GM12878 (cell line): ENCODE data around the gene GZF1. TPM values are rescaled to one million over a fixed set of nuclear protein-coding genes. Genes with fewer than 3 reads are reported as not detected.

Experiments used
- ATAC-seq: fragments of 200-7000 bp; cut with Tn5 transposase; 3 replicates; pipeline ENCODE4 v1.9.1; 2020; ENCODE audit warnings: mild to moderate bottlenecking, moderate library complexity
- BruUV-seq: library from RNA; stranded (reverse); fragments of 400-500 nt; replicated peaks from 2 replicates; lab custom pipeline; 2021; lab: Mats Ljungman, UMichigan
- CTCF ChIA-PET: fragments of 300-600 bp; sonication (Branson Sonifier 250); formaldehyde crosslinking; extraction: SDS; loops from one replicate; lab custom pipeline; 2021; ENCODE audit warnings: inconsistent platforms; lab: Yijun Ruan, JAX
- POLR2A ChIA-PET: fragments of 350-600 bp; formaldehyde crosslinking; extraction: SDS; loops from one replicate; lab custom pipeline; 2021; ENCODE audit warnings: inconsistent platforms; lab: Charles Lee
- RAD21 ChIA-PET: fragments of 300-600 bp; sonication (Branson Sonifier 250); formaldehyde crosslinking; loops from one replicate; lab custom pipeline; 2023; ENCODE audit warnings: antibody characterized with exemption; ENCODE audit not compliant: unreplicated experiment; lab: Charles Lee
- SMC1A ChIA-PET: fragments of 300-600 bp; sonication (Branson Sonifier 250); formaldehyde crosslinking; loops from one replicate; lab custom pipeline; 2023; ENCODE audit not compliant: unreplicated experiment, uncharacterized antibody; lab: Charles Lee
- DNase-seq: peaks from one replicate; pipeline ENCODE4 v3.0.0-alpha.2; 2011; ENCODE audit warnings: low read depth, low spot score
- FAIRE-seq: peaks from 3 replicates; lab custom pipeline; 2011; peaks lifted over from hg19 to GRCh38; lab: Jason Lieb, UNC
- H2AFZ ChIP-seq: 2 replicates; pipeline ENCODE4 v1.6.0; 2011; ENCODE audit warnings: low read depth, low read length, control low read depth; ENCODE audit not compliant: control insufficient read depth
- H3K27ac ChIP-seq: 2 replicates; pipeline ENCODE4 v1.5.1; 2011; ENCODE audit warnings: control low read depth; ENCODE audit not compliant: control insufficient read depth, insufficient read depth
- H3K27me3 ChIP-seq, 2 experiments: replicated peaks in 1 of 2; 2 replicates each; pipeline versions ENCODE4 v1.6.0 to v1.6.1; 2011; ENCODE audit warnings: low read length in 1 of 2; ENCODE audit not compliant: control insufficient read depth in 2 of 2, insufficient read depth in 2 of 2
- H3K36me3 ChIP-seq, 2 experiments: 2 replicates each; pipeline ENCODE4 v1.5.1; 2011; ENCODE audit warnings: low read length in 1 of 2; ENCODE audit not compliant: control insufficient read depth in 2 of 2, insufficient read depth in 2 of 2
- H3K4me1 ChIP-seq: 2 replicates; pipeline ENCODE4 v1.6.1; 2011; ENCODE audit warnings: mild to moderate bottlenecking, low read length, moderate library complexity, mixed read lengths; ENCODE audit not compliant: control insufficient read depth, insufficient read depth
- H3K4me2 ChIP-seq: 2 replicates; pipeline ENCODE4 v1.6.0; 2011; ENCODE audit warnings: control low read depth; ENCODE audit not compliant: control insufficient read depth, insufficient read depth
- H3K4me3 ChIP-seq: fragments of 200-600 bp; sonication (generic); 2 replicates; pipeline ENCODE4 v1.5.1; 2016
- H3K79me2 ChIP-seq: 2 replicates; pipeline ENCODE4 v1.6.0; 2011; ENCODE audit warnings: low read length; ENCODE audit not compliant: control insufficient read depth, insufficient read depth
- H3K9ac ChIP-seq: 2 replicates; pipeline ENCODE4 v1.8.0; 2011; ENCODE audit warnings: low read length, control low read depth, mixed read lengths; ENCODE audit not compliant: control insufficient read depth, insufficient read depth
- H3K9me3 ChIP-seq: replicated peaks from 3 replicates; pipeline ENCODE4 v1.5.1; 2011; ENCODE audit warnings: mild to moderate bottlenecking, low read length; ENCODE audit not compliant: control insufficient read depth, insufficient read depth
- H4K20me1 ChIP-seq: 2 replicates; pipeline ENCODE4 v1.6.0; 2011; ENCODE audit not compliant: control insufficient read depth, insufficient read depth
- ATF2 ChIP-seq: IDR thresholded peaks from 2 replicates; pipeline ENCODE4 v1.6.1; 2012; ENCODE audit warnings: low read length, inconsistent platforms
- NKRF ChIP-seq: fragments of 450-650 bp; conservative IDR thresholded peaks from 2 replicates; pipeline ENCODE4 v1.6.1; 2017; ENCODE audit warnings: mild to moderate bottlenecking, moderate library complexity
- TAF1 ChIP-seq: IDR thresholded peaks from 2 replicates; pipeline ENCODE4 v1.6.1; 2011; ENCODE audit warnings: mild to moderate bottlenecking, low read depth, low read length, borderline replicate concordance
- TCF3 ChIP-seq: IDR thresholded peaks from 2 replicates; pipeline ENCODE4 v1.6.1; 2012; ENCODE audit warnings: low read depth, mild to moderate bottlenecking, low read length, borderline replicate concordance; ENCODE audit not compliant: insufficient read depth
- ZNF207 ChIP-seq: fragments of 450-650 bp; IDR thresholded peaks from 2 replicates; pipeline ENCODE4 v1.6.1; 2014; ENCODE audit warnings: antibody characterized with exemption, mild to moderate bottlenecking, borderline replicate concordance
- ZNF592 ChIP-seq: fragments of 450-650 bp; IDR thresholded peaks from 2 replicates; pipeline ENCODE4 v1.6.1; 2017; ENCODE audit warnings: mild to moderate bottlenecking, moderate library complexity
- WGBS: methylation state at CpG from one replicate; pipeline ENCODE4 v1.1.6; 2016; ENCODE audit warnings: low lambda C conversion rate; ENCODE audit not compliant: insufficient replicate concordance, insufficient coverage; ENCODE audit errors: missing lambda C conversion rate; 5-methylcytosine and 5-hydroxymethylcytosine counted together
- in situ Hi-C: fragments of 300-500 bp; cut with MboI; formaldehyde crosslinking; loops from 9 replicates; pipeline ENCODE4 v1.14.3; 2018; ENCODE audit warnings: mixed read lengths
- intact Hi-C: fragments of 100-400 bp; cut with micrococcal nuclease; formaldehyde crosslinking; loops from one replicate; pipeline ENCODE4 v1.14.2; 2022; ENCODE audit not compliant: unreplicated experiment
- polyA plus RNA-seq, 11 experiments: library from polyadenylated mRNA; depleted of rRNA in 4 of 11; unstranded in 6 of 11; stranded (reverse) in 5 of 11; fragments of >200 nt; fragmentation: Nextera tagmentation in 4 of 11; fragmentation: Illumina TruSeq in 1 of 11; extraction: Ambion mirVana in 4 of 11; extraction: Trizol in 1 of 11; gene quantifications; 1 replicate in 1 of 11; 2 replicates in 10 of 11; pipeline versions ENCODE4 v1.2.1 to v1.2.3, GENCODE V29; 2011 to 2016; ENCODE audit warnings: inconsistent platforms in 2 of 11, missing spikeins in 2 of 11, low read depth in 1 of 11
- total RNA-seq, 4 experiments: library from RNA; depleted of rRNA in 3 of 4; stranded (reverse); fragments of >200 nt in 3 of 4; fragmentation: Illumina TruSeq in 1 of 4; extraction: Trizol in 1 of 4; gene quantifications; 2 replicates each; pipeline versions ENCODE4 v1.2.1 to v1.2.3, GENCODE V29; 2013 to 2021

GZF1 gene
- total and polyA plus RNA-seq, 10 of the 15 experiments (the other 5 are each of a cell fraction or from before 2014, with no cell fraction given) = 2.2 to 19.5 (median 9.7) TPM

- Histone ChIP-seq H2AFZ (no peak overlapping the region), H3K9me3 (no peaks in the 10 kb centered on the region), H3K4me1 (no peaks in the 10 kb centered on the region), H3K4me3 (no peak overlapping the region), H3K4me2 (no peak overlapping the region), H3K36me3 (peaks cover 0 to 9% of the 10 kb centered on the region in 2 experiments), H3K9ac (no peak overlapping the region), H3K79me2 (no peaks in the 10 kb centered on the region), H4K20me1 (no peaks in the 10 kb centered on the region), H3K27ac (no peak overlapping the region), H3K27me3 (no peaks in the 10 kb centered on the region)
- WGBS = 99% methylated on average over 3 of the region's 3 CpGs
- no TSS peak for BruUV-seq
- intact Hi-C loops (no loop called here), in situ Hi-C loops (no loop called here)
- ChIA-PET RAD21 (no interaction called here), POLR2A (no interaction called here), CTCF (no interaction called here), SMC1A (no interaction called here)
- ATAC-seq (no peak), FAIRE-seq (no peak), DNase-seq (no peak)
- no peak for TF ChIP-seq ZNF207
These were observed 25.1 kb downstream of the GZF1 start for GRCh38 chr20:23387118-23387443.

- in situ Hi-C loops = no loop called here
- H2AFZ ChIP-seq = no peak overlapping the region
- DNase-seq (no peak), ATAC-seq (no peak), FAIRE-seq (no peak)
- no peaks in the 10 kb centered on the region for H4K20me1 ChIP-seq
- BruUV-seq = no TSS peak
- POLR2A ChIA-PET = no interaction called here
- WGBS = 62% methylated on average over 1 of the region's 1 CpG
- no peak overlapping the region for H3K4me2 ChIP-seq
- intact Hi-C loops = no loop called here
- no peaks in the 10 kb centered on the region for H3K79me2 ChIP-seq
- CTCF ChIA-PET = interaction anchor here (1.6 kb wide), 2 partner anchors 17 to 56 kb away, joined by 5 to 7 read pairs; no protein-coding TSS in a partner anchor
- H3K4me1 ChIP-seq = no peaks in the 10 kb centered on the region
- H3K4me3 ChIP-seq = no peak overlapping the region
- RAD21 ChIA-PET = no interaction called here
- H3K9ac ChIP-seq = no peak overlapping the region
- H3K27me3 ChIP-seq = no peaks in the 10 kb centered on the region
- H3K9me3 ChIP-seq = no peaks in the 10 kb centered on the region
- SMC1A ChIA-PET = interaction anchor here (1.0 to 1.6 kb wide), 2 partner anchors 10 to 11 kb away, joined by 3 to 5 read pairs; no protein-coding TSS in a partner anchor
- peaks cover 9 to 10% of the 10 kb centered on the region in 2 experiments for H3K36me3 ChIP-seq
- TF ChIP-seq ZNF592 = no peak
- TF ChIP-seq ATF2 = no peak
- no peak for TF ChIP-seq TAF1
- TF ChIP-seq TCF3 = no peak
- TF ChIP-seq NKRF = no peak
- H3K27ac ChIP-seq = no peak overlapping the region
These were observed 28.3 kb downstream of the GZF1 start for GRCh38 chr20:23390091-23390774.
